ENCODE measurements around the gene NEK10.

DNA sequence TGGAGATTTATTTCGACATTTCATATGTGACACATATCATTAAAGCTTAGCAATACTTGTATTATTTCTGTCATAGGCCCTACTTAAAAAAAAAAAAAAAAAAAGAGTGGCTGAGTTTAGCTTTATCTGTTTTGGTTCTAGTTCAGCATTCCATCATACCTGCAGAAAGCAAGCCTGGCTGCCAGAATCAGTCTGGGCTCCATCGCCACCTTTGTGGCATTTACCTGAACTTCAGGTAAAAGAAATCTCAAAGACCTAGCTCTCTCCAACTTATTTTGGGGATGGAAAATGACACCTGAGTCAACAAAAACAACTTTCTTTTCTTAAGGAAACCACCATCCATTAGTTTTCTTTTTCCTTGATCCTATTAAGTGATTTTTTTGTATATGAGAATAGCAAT lies 82.1 kb downstream of the NEK10 start:
- no peak for TF ChIP-seq POLR2A (IDR thresholded peaks at IDR 0.05; ENCODE audit: low read length)
- no peak for TF ChIP-seq GATA1 (IDR thresholded peaks at IDR 0.05; ENCODE audit: low read depth, low read length)

Data from erythroblast (primary cell).